ENCODE measurements around the gene ENTR1. TPM values are rescaled to one million over a fixed set of nuclear protein-coding genes. Genes with fewer than 3 reads are reported as not detected.

ENTR1 gene
- polyA plus RNA-seq, 3 donors: 3.3 to 60.0 (median 9.6) TPM

- no CpG with 5 or more reads among the region's 6 CpGs for WGBS (ENCODE audit: insufficient coverage)
- intact Hi-C loops (cut with micrococcal nuclease): no loop called here
Measured at GRCh38 chr9:136397643-136398042, 12.8 kb downstream of the ENTR1 start.

GRCh38 chr9:136396219-136396515 lies 14.2 kb downstream of the ENTR1 start:
- Histone ChIP-seq H4K20me1 (ENCODE audit: insufficient read depth, low read length) (peaks cover 14% of the 10 kb centered on the region), H3K4me1 (ENCODE audit: control insufficient read depth in 1 of 2, insufficient read depth in 2 of 2, low read length in 2 of 2) (peaks cover 17 to 23% of the 10 kb centered on the region in 2 donors), H3K79me2 (ENCODE audit: insufficient read depth, low read length) (peaks cover 15% of the 10 kb centered on the region), H3K27me3 (ENCODE audit: control insufficient read depth in 2 of 2, insufficient read depth in 2 of 2, low read length in 2 of 2) (no peaks in the 10 kb centered on the region), H2AFZ (ENCODE audit: insufficient read depth, low read depth, low read length, poor library complexity, severe bottlenecking) (no peak overlapping the region), H3K4me3 (replicated peaks in 1 of 3; ENCODE audit: low read depth in 2 of 3, low read length in 3 of 3) (no peak overlapping the region), H3K4me2 (replicated peaks; ENCODE audit: extremely low read depth, low read length, poor library complexity, severe bottlenecking) (no peak overlapping the region), H3K27ac (ENCODE audit: low read depth in 1 of 2, low read length in 2 of 2) (no peak overlapping the region), H3K9ac (ENCODE audit: insufficient read depth, low read length, poor library complexity, severe bottlenecking) (no peak overlapping the region), H3K36me3 (replicated peaks in 1 of 2; ENCODE audit: control insufficient read depth in 1 of 2, insufficient read depth in 2 of 2, low read length in 2 of 2) (peaks cover 58 to 61% of the 10 kb centered on the region in 2 donors), H3K9me3 (replicated peaks in 1 of 2; ENCODE audit: control insufficient read depth in 1 of 2, insufficient read depth in 1 of 2, low read length in 2 of 2) (no peaks in the 10 kb centered on the region)
- intact Hi-C loops (cut with micrococcal nuclease): no loop called here
- no peak for DNase-seq
- Mint-ChIP-seq H3K36me3 (peaks cover 50 to 68% of the 10 kb centered on the region in 2 donors), H3K27ac (peak overlapping the region in 1 of 7 donors; percentile 65), H3K4me1 (peaks cover 15% of the 10 kb centered on the region), H3K4me3 (no peak overlapping the region), H3K27me3 (ENCODE audit: low read depth in 3 of 3) (peaks cover 0 to 6% (median 4%) of the 10 kb centered on the region in 3 donors), H3K9me3 (peaks cover 0 to 2% (median 0%) of the 10 kb centered on the region in 7 donors)
- 100% methylated on average over 1 of the region's 4 CpGs for WGBS (ENCODE audit: insufficient coverage)
- TF ChIP-seq CTCF (IDR thresholded peaks at IDR 0.05): no peak

More at GRCh38 chr9:136397643-136398042, 12.8 kb downstream of the ENTR1 start:
- peaks cover 45 to 61% of the 10 kb centered on the region in 2 donors for H3K36me3 Mint-ChIP-seq
- H3K27ac Mint-ChIP-seq: no peak overlapping the region
- peaks cover 15% of the 10 kb centered on the region for H3K4me1 Mint-ChIP-seq
- no peak overlapping the region for H3K4me3 Mint-ChIP-seq
- no peak for DNase-seq
- Histone ChIP-seq H3K4me1 (ENCODE audit: control insufficient read depth in 1 of 2, insufficient read depth in 2 of 2, low read length in 2 of 2) (peaks cover 17 to 23% of the 10 kb centered on the region in 2 donors), H4K20me1 (ENCODE audit: insufficient read depth, low read length) (peaks cover 14% of the 10 kb centered on the region), H3K9ac (ENCODE audit: insufficient read depth, low read length, poor library complexity, severe bottlenecking) (no peak overlapping the region), H3K4me2 (replicated peaks; ENCODE audit: extremely low read depth, low read length, poor library complexity, severe bottlenecking) (no peak overlapping the region), H3K4me3 (replicated peaks in 1 of 3; ENCODE audit: low read depth in 2 of 3, low read length in 3 of 3) (no peak overlapping the region), H3K9me3 (replicated peaks in 1 of 2; ENCODE audit: control insufficient read depth in 1 of 2, insufficient read depth in 1 of 2, low read length in 2 of 2) (no peaks in the 10 kb centered on the region), H3K79me2 (ENCODE audit: insufficient read depth, low read length) (peaks cover 15% of the 10 kb centered on the region), H3K27ac (ENCODE audit: low read depth in 1 of 2, low read length in 2 of 2) (no peak overlapping the region), H2AFZ (ENCODE audit: insufficient read depth, low read depth, low read length, poor library complexity, severe bottlenecking) (no peak overlapping the region), H3K36me3 (replicated peaks in 1 of 2; ENCODE audit: control insufficient read depth in 1 of 2, insufficient read depth in 2 of 2, low read length in 2 of 2) (peaks cover 51 to 55% of the 10 kb centered on the region in 2 donors), H3K27me3 (ENCODE audit: control insufficient read depth in 2 of 2, insufficient read depth in 2 of 2, low read length in 2 of 2) (no peaks in the 10 kb centered on the region)
- TF ChIP-seq CTCF (IDR thresholded peaks at IDR 0.05): no peak
- peaks cover 0 to 4% (median 4%) of the 10 kb centered on the region in 3 donors for H3K27me3 Mint-ChIP-seq (ENCODE audit: low read depth in 3 of 3)
- H3K9me3 Mint-ChIP-seq: peaks cover 0 to 2% (median 0%) of the 10 kb centered on the region in 7 donors

All from CD14-positive monocyte (primary cell).